GM19452 (cell line): ENCODE data around the gene RSPH3.
"Not testable (repeated sequence)": the region's sequence is repeated elsewhere in the genome, so short reads cannot be mapped to it uniquely, and the experiment has no call there.

Source experiments
- ATAC-seq: cut with Tn5 transposase; IDR thresholded peaks from one replicate; pipeline ENCODE4 v1.9.1; 2021; ENCODE audit not compliant: unreplicated experiment

Gene RSPH3

DNA sequence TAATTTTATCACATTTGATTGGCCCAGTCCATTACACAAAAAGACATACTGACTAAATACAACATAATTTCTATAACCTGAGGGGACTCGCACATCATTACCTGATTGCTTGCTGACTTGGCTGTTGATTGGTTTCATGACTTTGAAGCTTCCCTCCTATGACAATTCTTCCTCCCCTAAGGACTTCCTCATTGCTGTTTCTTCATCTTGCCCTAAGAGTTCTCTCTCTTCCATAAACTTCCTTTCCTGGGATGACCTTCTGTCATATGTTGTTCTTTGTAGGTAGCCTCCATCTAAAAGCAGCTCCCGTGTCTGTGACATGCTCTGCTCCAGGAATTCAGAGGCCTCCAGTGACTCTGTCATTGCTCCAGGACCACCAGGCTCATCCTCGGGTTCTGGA lies 22.6 kb downstream of the RSPH3 start:
- no peak for ATAC-seq

DNA sequence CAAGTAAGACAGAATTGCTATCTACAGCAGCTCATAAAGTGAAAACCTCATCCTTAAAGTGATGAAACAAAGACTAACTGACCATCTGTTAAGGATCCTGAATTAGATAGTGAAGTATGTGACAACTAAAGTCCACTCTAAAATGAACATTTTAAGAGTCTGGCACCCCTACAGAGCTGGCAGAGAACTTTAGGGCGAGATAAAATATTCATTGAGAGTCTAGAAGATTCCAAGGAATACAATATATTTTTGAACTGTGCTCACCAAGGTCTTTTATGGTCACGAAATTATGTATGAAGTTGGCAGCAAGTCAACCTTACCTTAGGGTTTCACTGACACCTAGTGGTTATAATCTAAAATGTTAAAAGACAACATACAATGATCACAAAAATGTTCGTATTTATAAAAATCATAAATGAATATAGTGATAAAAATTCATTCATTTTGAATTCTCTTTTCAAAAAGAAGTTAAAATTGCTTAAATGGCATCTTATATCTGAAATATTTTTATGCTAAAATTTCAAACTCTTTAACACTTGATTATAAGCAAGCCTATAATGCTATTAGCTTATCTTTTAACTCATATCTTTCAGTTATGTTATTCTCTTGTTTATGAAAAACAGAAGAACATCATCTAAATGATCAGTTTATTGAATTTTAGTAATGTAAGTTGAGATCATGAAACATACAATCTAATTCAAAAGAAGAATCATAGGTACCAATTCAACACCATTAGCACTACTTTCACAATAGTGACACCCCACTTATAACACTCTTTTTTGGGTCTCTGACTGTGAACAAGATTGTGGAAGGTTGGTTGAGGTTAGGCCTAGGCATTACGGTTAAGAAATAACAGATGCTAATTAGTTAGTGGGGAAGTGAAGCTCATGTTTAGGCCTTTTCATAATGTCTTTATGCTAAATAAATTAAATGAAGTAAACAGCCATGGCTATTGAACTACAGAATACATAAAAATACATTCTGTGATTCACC lies 27.5 kb downstream of the RSPH3 start:
- ATAC-seq: no peak

DNA sequence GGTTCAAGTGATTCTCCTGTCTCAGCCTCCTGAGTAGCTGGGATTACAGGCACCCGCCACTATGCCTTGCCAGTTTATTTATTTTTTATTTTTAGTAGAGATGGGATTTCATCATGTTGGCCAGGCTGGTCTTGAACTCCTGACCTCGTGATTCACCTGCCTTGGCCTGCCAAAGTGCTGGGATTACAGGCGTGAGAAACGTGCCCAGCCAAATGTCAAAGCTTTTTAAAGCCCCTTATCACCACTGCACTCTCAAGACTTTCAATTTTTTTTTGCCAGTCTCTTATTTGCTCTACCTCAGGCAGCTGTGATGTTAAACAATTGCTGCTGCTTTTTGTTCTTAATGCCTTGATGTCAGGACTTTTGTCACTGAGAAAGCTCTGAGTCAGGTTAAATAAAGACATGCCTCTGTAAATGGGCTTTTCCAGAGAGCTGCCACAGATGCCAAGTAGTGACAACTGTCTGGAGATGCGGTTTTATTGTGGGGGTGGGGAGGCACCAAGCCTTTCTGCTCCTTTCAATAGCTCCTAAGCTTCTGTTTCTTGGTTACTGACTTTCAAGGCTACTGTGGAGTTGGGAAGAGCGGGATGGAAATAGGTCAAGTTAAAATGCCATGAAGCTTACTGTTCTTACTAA lies 29.2 kb downstream of the RSPH3 start:
- no peak for ATAC-seq

DNA sequence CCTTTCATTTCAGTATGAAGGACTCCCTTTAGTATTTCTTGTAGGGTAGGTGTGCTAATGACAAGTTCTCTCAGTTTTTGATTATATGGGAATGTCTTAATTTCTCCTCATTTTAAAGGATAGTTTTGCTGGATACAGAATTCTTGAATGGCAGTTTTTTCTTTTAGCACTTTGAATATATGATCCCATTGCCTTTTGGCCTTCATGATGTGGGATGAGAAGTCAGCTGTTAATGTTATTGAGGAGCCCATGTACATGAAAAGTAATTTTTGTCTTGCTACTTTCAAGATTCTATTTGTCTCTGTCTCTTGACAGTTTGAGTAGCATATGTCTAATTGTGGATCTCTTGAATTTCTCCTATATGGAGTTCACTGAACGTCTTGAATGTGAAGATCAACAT lies 30.9 kb downstream of the RSPH3 start:
- no peak for ATAC-seq

DNA sequence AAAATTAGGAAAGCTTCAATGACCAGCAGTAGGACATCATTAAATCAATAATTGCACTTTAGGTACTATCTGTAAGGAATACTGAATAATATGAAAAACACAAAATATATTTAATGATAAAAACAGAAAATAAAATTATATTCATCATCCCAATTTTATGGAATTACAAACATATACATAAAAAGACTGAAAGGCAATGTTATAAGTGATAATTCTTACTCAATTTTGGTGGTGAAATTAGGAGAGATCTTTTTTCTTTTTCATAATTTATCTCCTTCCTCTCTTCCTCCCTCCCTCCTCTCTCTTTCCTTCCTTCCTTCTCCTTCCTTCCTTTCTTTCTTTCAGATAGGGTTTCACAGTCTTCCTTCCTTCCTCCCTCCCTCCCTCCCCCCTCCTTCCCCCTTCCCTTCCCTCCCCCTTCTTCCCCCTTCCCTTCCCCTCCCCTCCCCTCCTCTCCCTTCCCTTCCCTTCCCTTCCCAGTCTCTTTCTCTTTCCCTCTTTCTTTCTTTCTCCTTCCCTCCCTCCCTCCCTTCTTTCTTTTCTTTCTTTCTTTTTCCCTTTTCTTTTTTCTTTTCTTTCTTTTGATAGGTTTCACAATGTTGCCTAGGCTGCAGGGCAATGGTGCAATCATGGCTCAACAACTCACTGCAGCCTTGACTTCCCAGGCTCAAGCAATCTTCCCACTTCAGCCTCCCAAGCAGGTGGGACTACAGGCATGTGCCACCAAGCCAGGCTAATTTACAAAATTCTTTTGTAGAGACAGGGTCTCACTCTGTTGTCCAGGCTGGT lies 36.8 kb downstream of the RSPH3 start:
- no peak for ATAC-seq

DNA sequence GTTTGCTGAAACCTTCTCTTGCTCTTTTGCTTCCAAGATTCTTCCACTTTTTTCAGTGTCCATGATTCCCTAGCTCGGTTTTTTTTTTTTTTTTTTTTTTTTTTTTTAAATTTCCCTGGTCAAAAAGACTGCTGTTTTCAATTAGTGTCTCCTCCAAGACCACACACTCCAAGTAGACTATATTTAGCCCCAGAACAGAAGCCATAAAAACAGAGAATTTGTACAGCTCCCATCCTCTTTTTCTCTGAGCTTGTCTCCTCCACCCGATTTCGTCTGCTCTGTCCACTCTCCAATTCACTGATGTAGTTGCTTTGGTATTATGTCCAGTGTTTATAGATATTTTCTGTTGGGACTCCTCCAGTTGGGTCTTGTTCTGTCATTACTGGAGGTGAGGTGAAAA lies 37.6 kb downstream of the RSPH3 start:
- ATAC-seq: no peak

DNA sequence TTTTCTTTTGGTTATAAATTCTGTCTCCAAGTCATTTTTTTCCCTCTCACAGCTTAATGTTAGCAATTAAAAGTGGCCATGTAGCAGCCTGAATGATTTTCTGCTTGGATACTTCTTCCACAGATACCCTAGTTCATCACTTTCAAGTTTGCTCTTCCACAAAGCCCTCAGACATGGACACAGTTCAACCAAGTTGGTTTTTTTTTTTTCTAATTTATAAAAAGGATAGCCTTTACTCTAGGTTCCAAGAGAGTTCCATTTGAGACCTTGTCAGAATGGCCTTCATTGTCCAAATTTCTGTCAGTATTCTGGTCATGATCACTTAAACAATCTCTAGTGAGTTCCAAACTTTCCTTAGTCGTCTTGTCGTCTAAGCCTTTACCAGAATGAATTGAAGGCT lies 40.0 kb downstream of the RSPH3 start:
- ATAC-seq: no peak

DNA sequence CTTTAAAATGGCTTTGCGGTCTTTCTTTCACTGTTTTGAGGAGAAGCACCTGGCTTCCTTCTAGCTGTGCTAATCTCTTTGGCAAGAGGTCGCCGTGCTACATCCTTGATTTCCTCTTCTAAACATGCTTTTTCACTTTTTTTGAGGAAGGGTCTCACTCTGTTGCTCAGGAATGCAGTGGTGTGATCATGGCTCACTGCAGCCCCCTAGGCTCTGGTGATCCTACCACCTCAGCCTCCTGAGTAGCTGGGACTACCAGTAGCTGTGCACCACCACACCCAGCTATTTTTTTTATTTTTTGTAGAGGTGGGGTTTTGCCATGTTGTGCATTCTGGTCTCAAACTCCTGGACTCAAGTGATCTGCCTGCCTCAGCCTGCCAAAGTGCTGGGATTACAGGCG lies 40.5 kb downstream of the RSPH3 start:
- ATAC-seq: no peak

DNA sequence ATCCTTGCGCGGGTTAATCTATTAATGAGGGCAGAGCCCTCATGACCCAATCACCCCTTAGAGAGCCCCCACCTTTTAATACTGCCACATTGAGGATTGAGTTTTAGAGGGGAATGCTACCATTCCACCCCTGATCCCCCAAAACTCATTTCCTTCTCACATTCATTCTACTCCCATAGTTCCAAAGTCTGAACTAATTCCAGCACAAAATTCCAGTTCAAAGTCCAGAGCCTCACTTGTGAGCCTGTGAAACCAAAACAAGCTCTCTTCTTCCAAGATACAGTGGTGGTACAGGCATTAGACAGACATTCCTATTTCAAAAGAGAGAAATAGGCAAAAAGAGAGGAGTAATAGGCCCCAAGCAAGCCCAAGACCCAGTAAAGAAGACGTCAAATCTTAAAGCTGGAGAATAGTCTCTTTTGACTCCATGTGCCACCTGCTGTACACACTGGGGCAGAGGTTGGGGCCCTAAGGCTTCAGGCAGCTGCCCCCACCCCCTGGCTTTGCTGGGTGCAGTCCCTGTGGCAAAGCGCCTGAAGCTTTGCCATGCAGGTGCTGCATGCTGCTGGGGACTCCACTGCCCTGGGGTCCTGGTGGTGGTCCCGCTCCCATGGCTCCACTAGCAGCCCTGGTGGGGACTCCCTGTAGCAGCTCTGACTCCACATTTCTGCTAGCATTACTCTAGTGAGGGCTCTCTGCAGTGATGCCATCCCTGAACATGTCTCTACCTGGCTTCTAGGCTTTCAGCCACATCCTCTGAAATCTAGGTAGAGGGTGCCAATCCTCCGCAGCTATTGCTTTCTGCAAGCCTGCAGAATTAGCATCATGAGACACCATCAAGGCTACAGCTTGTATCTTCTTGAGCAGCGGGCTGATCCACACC lies 41.3 kb downstream of the RSPH3 start:
- ATAC-seq: no peak

DNA sequence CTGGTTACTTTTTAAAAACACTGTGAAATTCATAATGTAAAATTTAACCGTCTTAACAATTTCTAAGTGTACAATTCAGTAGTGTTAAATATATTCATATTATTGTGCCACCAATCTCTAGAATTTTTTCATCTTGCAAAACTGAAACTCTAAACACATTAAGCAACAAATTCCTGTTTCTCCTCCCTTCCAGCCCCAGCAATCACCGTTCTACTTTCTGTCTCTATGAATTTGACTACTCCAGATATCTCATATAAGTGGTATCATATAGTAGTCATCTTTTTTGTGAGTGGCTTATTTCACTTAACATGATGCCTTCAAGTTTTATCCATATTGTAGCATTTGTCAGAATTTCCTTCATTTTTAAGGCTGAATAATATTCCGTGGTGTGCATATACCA lies 44.7 kb downstream of the RSPH3 start:
- ATAC-seq: no peak

DNA sequence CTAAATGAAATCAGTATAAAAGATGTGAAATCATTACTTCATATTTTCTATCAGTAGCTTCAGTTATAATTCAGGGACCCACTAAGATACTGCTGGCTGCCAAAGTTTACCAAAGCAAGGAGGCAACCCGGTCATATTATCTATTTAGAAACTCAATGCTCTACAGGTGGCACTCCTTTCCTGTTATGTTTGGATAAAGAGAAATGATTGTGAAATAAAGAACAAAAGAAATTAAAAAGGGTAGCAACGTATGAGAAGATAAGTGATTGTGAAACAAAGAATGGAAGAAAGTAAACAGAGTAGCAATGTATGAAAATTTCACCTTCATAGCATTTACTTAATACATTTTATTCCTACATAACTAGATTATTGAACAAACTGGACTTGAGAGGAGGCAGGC lies 45.2 kb downstream of the RSPH3 start:
- no peak for ATAC-seq

DNA sequence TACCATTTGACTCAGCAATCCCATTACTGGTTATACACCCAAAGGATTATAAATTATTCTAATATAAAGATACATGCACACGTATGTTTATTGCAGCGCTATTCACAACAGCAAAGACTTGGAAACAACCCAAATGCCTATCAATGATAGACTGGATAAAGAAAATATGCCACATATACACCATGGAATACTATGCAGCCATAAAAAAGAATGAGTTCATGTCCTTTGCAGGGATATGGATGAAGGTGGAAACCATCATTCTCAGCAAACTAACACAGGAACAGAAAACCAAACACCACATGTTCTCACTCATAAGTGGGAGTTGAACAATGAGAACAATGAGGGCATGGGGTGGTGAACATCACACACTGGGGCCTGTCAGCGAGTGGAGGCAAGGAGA lies 48.0 kb downstream of the RSPH3 start:
- not testable (repeated sequence) for ATAC-seq

DNA sequence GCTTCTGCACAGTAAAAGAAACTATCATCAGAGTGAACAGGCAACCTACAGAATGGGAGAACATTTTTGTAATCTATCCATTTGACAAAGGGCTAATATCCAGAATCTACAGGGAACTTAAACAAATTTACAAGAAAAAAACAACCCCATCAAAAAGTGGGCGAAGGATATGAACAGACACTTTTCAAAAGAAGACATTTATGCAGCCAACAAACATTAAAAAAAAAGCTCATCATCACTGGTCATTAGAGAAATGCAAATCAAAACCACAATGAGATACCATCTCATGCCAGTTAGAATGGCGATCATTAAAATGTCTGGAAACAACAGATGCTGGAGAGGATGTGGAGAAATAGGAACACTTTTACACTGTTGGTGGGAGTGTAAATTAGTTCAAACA lies 48.4 kb downstream of the RSPH3 start:
- not testable (repeated sequence) for ATAC-seq

DNA sequence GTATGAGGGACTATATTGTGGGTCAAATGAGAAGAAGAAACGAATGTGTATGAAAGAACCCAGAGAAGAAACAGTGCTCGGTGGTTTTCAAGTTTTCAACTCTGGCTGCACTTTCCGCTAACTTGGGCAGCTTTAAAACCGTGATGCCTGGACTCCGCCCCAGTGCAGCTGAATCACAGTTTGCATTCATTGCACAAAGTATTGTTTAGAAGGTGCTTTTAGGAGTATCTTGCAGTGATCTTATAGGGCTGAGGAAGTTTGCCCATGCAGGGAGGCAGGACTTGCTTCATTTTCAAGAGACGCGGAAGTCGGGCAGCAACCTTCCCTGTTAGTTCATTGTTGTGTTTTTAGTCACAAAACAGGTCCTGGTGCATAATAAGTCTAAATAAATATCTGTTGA lies 52.7 kb downstream of the RSPH3 start:
- ATAC-seq: no peak

DNA sequence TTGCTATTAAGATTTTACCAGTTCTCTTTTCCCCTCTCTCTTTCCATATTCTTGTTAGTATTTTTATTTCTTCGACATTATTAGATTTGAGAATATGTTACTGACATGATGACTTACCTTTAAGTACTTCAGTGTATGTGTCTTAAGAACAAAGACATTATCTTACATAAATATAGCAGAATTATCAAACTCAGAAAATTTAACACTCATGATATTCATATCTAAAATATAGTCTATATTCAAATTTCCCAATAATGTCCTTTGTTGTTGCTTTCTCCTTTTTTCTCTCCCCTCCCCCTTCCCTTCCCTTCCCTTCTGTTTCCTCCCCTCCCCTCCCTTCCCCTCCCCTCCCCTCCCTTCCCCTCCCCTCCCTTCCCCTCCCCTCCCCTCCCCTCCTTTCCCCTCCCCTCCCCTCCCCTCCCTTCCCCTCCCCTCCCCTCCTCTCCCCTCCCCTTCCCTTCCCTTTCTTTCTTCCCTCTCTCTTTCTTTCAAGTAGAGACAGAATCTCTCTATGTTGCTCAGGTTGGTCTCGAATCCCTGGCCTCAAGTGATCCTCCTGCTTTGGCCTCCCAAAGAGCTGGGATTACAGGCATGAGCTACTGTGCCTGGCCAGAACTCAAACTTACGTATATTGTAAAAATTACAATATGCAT lies 56.5 kb downstream of the RSPH3 start:
- ATAC-seq: no peak

DNA sequence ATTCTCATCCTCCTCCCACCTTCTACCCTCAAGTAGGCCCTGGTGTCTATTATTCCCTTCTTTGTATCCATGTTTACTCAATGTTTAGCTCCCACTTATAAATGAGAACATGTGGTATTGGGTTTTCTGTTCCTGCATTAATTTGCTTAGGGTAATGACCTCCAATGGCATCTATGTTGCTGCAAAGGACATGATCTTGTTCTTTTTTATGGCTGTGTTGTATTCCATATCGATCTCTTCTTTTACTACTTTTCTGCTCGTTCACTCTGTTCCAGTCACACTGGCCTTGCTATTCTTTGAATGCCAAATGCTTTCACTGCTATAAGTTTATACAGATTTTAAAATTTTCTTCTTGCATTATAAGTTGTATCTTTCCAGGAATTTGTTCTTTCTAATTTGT lies 57.7 kb downstream of the RSPH3 start:
- no peak for ATAC-seq

DNA sequence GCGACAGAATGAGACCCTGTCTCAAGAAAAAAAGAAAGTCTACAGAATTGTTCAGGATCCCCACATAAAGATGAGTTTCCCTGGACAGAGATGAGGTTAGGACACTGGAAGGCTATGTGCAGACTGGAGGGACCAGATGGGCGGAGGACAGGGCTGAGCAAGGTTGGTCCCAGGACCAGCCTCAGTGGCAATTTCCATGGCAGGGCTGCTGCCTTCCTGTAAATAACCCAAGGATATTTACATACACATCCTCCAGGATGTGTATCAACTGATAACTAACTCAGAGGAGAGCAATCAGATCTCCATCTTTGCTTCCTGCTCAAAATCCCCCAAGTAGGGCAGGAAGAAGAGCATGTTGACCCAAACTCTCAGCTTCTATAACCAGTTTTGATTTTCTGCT lies 58.8 kb downstream of the RSPH3 start:
- ATAC-seq: no peak

DNA sequence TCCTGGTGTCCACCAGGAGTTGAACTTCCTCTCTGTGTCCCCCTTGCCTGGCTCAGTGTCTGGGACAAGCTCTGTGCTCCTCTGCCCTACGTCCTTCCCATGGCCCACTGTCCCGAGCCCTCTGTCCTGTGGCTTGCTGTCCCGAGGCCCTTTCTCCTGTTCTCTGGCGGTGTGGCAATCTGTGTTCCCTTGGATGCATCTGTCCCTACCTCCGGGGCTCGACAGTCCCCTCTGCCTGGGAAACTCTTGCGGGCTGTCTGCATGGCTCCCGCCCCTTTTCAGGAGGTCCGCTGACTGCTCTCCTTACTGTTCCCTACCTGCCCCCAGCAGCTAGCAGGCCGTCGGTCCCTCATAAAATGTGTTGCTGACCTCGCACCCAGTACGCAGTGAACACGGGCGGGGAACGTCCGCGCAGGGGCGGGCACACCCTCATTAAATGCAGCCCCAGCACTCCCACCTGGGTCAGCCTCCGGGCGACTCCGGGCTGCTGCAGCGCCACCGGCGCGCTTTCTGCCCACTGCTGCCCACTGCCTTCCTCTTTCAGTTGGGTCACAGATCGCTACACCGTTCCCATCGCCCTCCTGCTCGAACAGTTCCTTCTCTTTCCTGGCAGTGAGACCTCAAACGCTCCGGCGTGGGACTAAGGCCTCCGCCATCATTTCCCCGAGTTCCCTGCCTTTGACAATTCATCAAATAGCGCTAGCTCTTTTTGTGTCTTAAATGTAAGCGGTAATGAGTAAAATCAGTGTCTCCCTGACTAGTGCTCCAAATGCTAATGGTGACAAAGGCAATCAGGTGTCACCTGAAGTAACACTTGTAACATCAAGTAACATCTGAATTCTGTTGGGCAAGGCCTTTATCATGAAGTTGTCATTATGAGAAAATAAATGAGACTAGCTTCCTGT lies 60.5 kb downstream of the RSPH3 start:
- ATAC-seq: no peak

DNA sequence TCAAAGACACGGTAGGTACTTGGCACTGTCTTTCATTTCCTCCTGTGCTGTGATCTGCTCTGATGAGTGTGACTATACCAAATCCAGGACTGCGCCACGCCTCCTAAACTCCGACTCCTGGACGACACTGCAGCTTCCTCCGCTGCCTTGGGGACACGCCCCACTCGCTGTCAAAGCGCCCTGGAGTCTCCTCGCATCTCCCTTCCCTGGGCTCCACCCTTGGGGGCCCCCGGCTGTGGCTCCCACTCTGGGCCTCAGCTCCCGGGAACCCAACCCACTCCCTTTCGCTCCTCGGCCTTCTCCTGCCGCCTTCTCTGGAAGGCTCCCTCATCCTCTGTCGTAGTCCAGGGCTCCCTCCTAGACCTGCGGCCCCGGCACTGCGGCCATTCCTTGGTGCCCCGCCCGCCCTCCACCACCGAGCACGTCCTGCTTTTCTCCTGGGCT lies 61.2 kb downstream of the RSPH3 start:
- no peak for ATAC-seq
